Naive thymus-derived CD4-positive, alpha-beta T cell (primary cell): ENCODE measurements around the gene MAS1L. TPM values are rescaled to one million over a fixed set of nuclear protein-coding genes. Genes with fewer than 3 reads are reported as not detected.

Experiments used
- ATAC-seq: fragments of 150-1000 bp; cut with Tn5 transposase; 2 replicates; pipeline ENCODE4 v1.10.0; 2021; ENCODE audit warnings: mild to moderate bottlenecking, moderate library complexity
- CTCF ChIA-PET: fragments of 350-600 bp; sonication (Branson Sonifier 250); formaldehyde crosslinking; loops from one replicate; lab custom pipeline; 2021; ENCODE audit warnings: antibody characterized with exemption; lab: Charles Lee
- POLR2A ChIA-PET: fragments of 350-600 bp; sonication (Branson Sonifier 250); formaldehyde crosslinking; loops from one replicate; lab custom pipeline; 2021; ENCODE audit warnings: antibody characterized with exemption, inconsistent platforms; lab: Charles Lee
- DNase-seq, 9 donors: peaks; one replicate each; pipeline versions ENCODE4 v3.0.0 to v3.0.0-alpha.2; 2020 to 2022; ENCODE audit warnings: mixed read lengths in 1 of 9
- H3K27ac ChIP-seq: one replicate; pipeline ENCODE4 v1.7.0; 2013; ENCODE audit warnings: mild to moderate bottlenecking, low read depth, low read length, moderate library complexity
- H3K27me3 ChIP-seq, 2 donors: one replicate each; pipeline ENCODE4 v1.7.0; 2013; ENCODE audit warnings: low read length in 2 of 2, mild to moderate bottlenecking in 2 of 2, moderate library complexity in 2 of 2; ENCODE audit not compliant: control insufficient read depth in 2 of 2, insufficient read depth in 2 of 2
- H3K36me3 ChIP-seq, 3 experiments: 1 replicate in 2 of 3; 2 replicates in 1 of 3; pipeline ENCODE4 v1.7.0; 2013; ENCODE audit warnings: low read length in 3 of 3, mild to moderate bottlenecking in 3 of 3, moderate library complexity in 1 of 3; ENCODE audit not compliant: insufficient read depth in 3 of 3, control insufficient read depth in 2 of 3
- H3K4me1 ChIP-seq, 2 donors: one replicate each; pipeline ENCODE4 v1.7.0; 2013; ENCODE audit warnings: low read length in 2 of 2, mild to moderate bottlenecking in 2 of 2, moderate library complexity in 1 of 2; ENCODE audit not compliant: control insufficient read depth in 2 of 2, insufficient read depth in 2 of 2
- H3K4me3 ChIP-seq: 2 replicates; pipeline ENCODE4 v1.7.0; 2013; ENCODE audit warnings: mild to moderate bottlenecking, low read length
- H3K9me3 ChIP-seq, 3 experiments: 1 replicate in 2 of 3; 2 replicates in 1 of 3; pipeline ENCODE4 v1.7.0; 2013; ENCODE audit warnings: low read length in 3 of 3; ENCODE audit not compliant: control insufficient read depth in 2 of 3
- H3K27ac Mint-ChIP-seq, 9 donors: one replicate each; pipeline ENCODE4 v1.8.0; 2020 to 2022; ENCODE audit warnings: mixed read lengths in 9 of 9, mild to moderate bottlenecking in 8 of 9, moderate library complexity in 5 of 9, inconsistent platforms in 2 of 9
- H3K27me3 Mint-ChIP-seq, 5 donors: one replicate each; pipeline ENCODE4 v1.8.0; 2021 to 2022; ENCODE audit warnings: mixed read lengths in 5 of 5, mild to moderate bottlenecking in 1 of 5
- H3K36me3 Mint-ChIP-seq, 5 donors: one replicate each; pipeline ENCODE4 v1.8.0; 2020 to 2022; ENCODE audit warnings: mixed read lengths in 5 of 5, mild to moderate bottlenecking in 3 of 5, inconsistent platforms in 1 of 5
- H3K4me1 Mint-ChIP-seq, 7 donors: one replicate each; pipeline ENCODE4 v1.8.0; 2020 to 2022; ENCODE audit warnings: mixed read lengths in 7 of 7, mild to moderate bottlenecking in 3 of 7, inconsistent platforms in 1 of 7
- H3K4me3 Mint-ChIP-seq, 10 donors: one replicate each; pipeline ENCODE4 v1.8.0; 2020 to 2022; ENCODE audit warnings: mild to moderate bottlenecking in 10 of 10, mixed read lengths in 10 of 10, moderate library complexity in 6 of 10, inconsistent platforms in 2 of 10
- H3K9me3 Mint-ChIP-seq, 11 donors: one replicate each; pipeline ENCODE4 v1.8.0; 2020 to 2022; ENCODE audit warnings: mixed read lengths in 11 of 11, mild to moderate bottlenecking in 4 of 11, inconsistent platforms in 1 of 11, moderate library complexity in 1 of 11
- intact Hi-C, 2 donors: fragments of 100-400 bp; cut with micrococcal nuclease; formaldehyde crosslinking; loops; one replicate each; pipeline ENCODE4 v1.15.1; 2023
- polyA plus RNA-seq, 2 donors: library from polyadenylated mRNA; unstranded; fragments of 300-500 nt; fragmentation: Illumina TruSeq; gene quantifications; one replicate each; pipeline ENCODE4 v1.2.3, GENCODE V29; 2021
- total RNA-seq, 6 experiments: library from RNA in 5 of 6; stranded (reverse) in 5 of 6; gene quantifications; 1 replicate in 5 of 6; 2 replicates in 1 of 6; pipeline ENCODE4 v1.2.3 and lab custom pipeline; 2021 to 2026

MAS1L gene
- total and polyA plus RNA-seq, 7 experiments from 2014 or later = not detected

DNA sequence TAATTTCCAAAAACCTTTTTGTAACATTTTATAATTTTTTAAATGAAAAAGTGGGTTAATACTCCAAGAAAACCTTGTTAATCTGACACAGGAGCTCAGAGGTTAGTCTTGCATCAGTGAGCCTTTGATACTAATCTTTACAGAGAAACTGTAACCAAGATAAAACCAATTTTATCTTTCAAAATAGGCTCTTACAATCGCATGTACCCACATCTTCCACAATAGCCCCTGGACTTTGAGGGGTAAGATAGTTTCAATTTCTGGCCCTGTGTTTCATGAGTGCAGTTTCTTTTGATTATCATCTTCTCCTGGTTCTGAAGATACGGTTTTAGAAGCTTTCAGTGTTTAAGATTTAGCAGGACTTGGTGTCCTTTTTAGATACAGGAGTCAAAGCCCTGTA lies 34.5 kb upstream of the MAS1L start:
- ChIA-PET CTCF (no interaction called here), POLR2A (interaction anchor here (0.7 kb wide), 1 partner anchor 762 kb away, joined by 3 read pairs; no protein-coding TSS in a partner anchor)
- Histone ChIP-seq H3K36me3 (no peaks in the 10 kb centered on the region), H3K27ac (no peak overlapping the region), H3K4me3 (no peak overlapping the region), H3K4me1 (no peaks in the 10 kb centered on the region), H3K9me3 (no peaks in the 10 kb centered on the region), H3K27me3 (no peaks in the 10 kb centered on the region)
- peaks cover 30 to 39% (median 30%) of the 10 kb centered on the region in 5 donors for H3K27me3 Mint-ChIP-seq
- H3K9me3 Mint-ChIP-seq = peaks cover 0 to 5% (median 0%) of the 10 kb centered on the region in 11 donors
- no peak overlapping the region for H3K27ac Mint-ChIP-seq
- no peak for DNase-seq
- H3K4me3 Mint-ChIP-seq = no peak overlapping the region
- intact Hi-C loops = no loop called here
- H3K4me1 Mint-ChIP-seq = peaks cover 0 to 2% (median 0%) of the 10 kb centered on the region in 7 donors
- ATAC-seq = no peak
- H3K36me3 Mint-ChIP-seq = no peaks in the 10 kb centered on the region

- H3K4me1 ChIP-seq = no peaks in the 10 kb centered on the region
- ATAC-seq = no peak
- Mint-ChIP-seq H3K27me3 (peaks cover 21 to 36% (median 31%) of the 10 kb centered on the region in 5 donors), H3K4me3 (no peak overlapping the region), H3K27ac (no peak overlapping the region), H3K9me3 (peaks cover 0 to 5% (median 0%) of the 10 kb centered on the region in 11 donors), H3K36me3 (no peaks in the 10 kb centered on the region), H3K4me1 (peaks cover 0 to 3% (median 2%) of the 10 kb centered on the region in 7 donors)
- CTCF ChIA-PET = no interaction called here
- no peaks in the 10 kb centered on the region for H3K27me3 ChIP-seq
- H3K9me3 ChIP-seq = no peaks in the 10 kb centered on the region
- H3K4me3 ChIP-seq = no peak overlapping the region
- intact Hi-C loops = no loop called here
- POLR2A ChIA-PET = no interaction called here
- no peaks in the 10 kb centered on the region for H3K36me3 ChIP-seq
- DNase-seq = no peak
- H3K27ac ChIP-seq = no peak overlapping the region
These were observed 33.4 kb upstream of the MAS1L start for GRCh38 chr6:29521006-29521680.

DNA sequence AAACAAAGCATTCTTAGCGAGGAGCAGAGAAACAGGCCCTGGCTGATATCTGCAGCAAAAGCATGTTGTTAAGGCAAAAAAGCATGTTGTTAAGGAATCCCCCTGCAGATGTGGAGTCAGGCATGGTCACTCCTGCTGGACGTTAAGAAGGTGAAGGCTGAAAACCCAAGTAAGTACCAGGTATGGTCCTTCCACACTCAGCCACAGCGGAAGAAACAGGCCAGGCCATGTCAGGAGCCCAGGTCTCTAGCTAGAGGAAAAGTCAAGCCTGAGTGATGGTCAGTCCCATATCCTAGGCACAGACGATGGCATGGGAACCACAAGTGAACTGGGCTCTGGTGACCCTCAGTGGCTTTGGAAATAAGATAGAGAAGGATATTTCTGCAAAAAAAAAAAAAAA lies 32.5 kb upstream of the MAS1L start:
- no peak overlapping the region for H3K27ac ChIP-seq
- peaks cover 0 to 8% (median 5%) of the 10 kb centered on the region in 7 donors for H3K4me1 Mint-ChIP-seq
- no peak for DNase-seq
- CTCF ChIA-PET = interaction anchor here (0.6 kb wide), 1 partner anchor 838 kb away, joined by 3 read pairs; no protein-coding TSS in a partner anchor
- H3K36me3 ChIP-seq = no peaks in the 10 kb centered on the region
- H3K9me3 ChIP-seq = no peaks in the 10 kb centered on the region
- no peak overlapping the region for H3K4me3 Mint-ChIP-seq
- H3K27me3 ChIP-seq = no peaks in the 10 kb centered on the region
- no peaks in the 10 kb centered on the region for H3K4me1 ChIP-seq
- H3K9me3 Mint-ChIP-seq = peaks cover 0 to 5% (median 0%) of the 10 kb centered on the region in 11 donors
- no peak overlapping the region for H3K4me3 ChIP-seq
- ATAC-seq = no peak
- intact Hi-C loops = no loop called here
- H3K27me3 Mint-ChIP-seq = peaks cover 12 to 26% (median 23%) of the 10 kb centered on the region in 5 donors
- no peaks in the 10 kb centered on the region for H3K36me3 Mint-ChIP-seq
- no peak overlapping the region for H3K27ac Mint-ChIP-seq
- POLR2A ChIA-PET = no interaction called here

- ATAC-seq (no peak), DNase-seq (no peak)
- Mint-ChIP-seq H3K27me3 (peaks cover 9 to 29% (median 23%) of the 10 kb centered on the region in 5 donors), H3K4me1 (peaks cover 0 to 11% (median 5%) of the 10 kb centered on the region in 7 donors), H3K9me3 (peaks cover 0 to 5% (median 0%) of the 10 kb centered on the region in 11 donors), H3K36me3 (peaks cover 0 to 5% (median 0%) of the 10 kb centered on the region in 5 donors), H3K27ac (no peak overlapping the region), H3K4me3 (no peak overlapping the region)
- Histone ChIP-seq H3K27ac (no peak overlapping the region), H3K27me3 (no peaks in the 10 kb centered on the region), H3K4me3 (no peak overlapping the region), H3K4me1 (no peaks in the 10 kb centered on the region), H3K36me3 (no peaks in the 10 kb centered on the region), H3K9me3 (no peaks in the 10 kb centered on the region)
- POLR2A ChIA-PET = no interaction called here
- CTCF ChIA-PET = interaction anchor here (0.6 kb wide), 1 partner anchor 838 kb away, joined by 3 read pairs; no protein-coding TSS in a partner anchor
- intact Hi-C loops = no loop called here
These were observed 31.7 kb upstream of the MAS1L start for GRCh38 chr6:29519291-29520010.

GRCh38 chr6:29517728-29518440 lies 30.1 kb upstream of the MAS1L start:
- H3K9me3 ChIP-seq = no peaks in the 10 kb centered on the region
- Mint-ChIP-seq H3K36me3 (peaks cover 0 to 5% (median 0%) of the 10 kb centered on the region in 5 donors), H3K9me3 (peaks cover 0 to 3% (median 0%) of the 10 kb centered on the region in 11 donors), H3K4me1 (peaks cover 0 to 11% (median 5%) of the 10 kb centered on the region in 7 donors), H3K27ac (no peak overlapping the region), H3K4me3 (no peak overlapping the region), H3K27me3 (peaks cover 6 to 23% (median 21%) of the 10 kb centered on the region in 5 donors)
- DNase-seq (no peak), ATAC-seq (no peak)
- ChIA-PET POLR2A (no interaction called here), CTCF (no interaction called here)
- H3K27me3 ChIP-seq = no peaks in the 10 kb centered on the region
- H3K4me3 ChIP-seq = no peak overlapping the region
- H3K27ac ChIP-seq = no peak overlapping the region
- no peaks in the 10 kb centered on the region for H3K36me3 ChIP-seq
- intact Hi-C loops = no loop called here
- no peaks in the 10 kb centered on the region for H3K4me1 ChIP-seq

GRCh38 chr6:29517245-29517644 lies 29.5 kb upstream of the MAS1L start:
- Mint-ChIP-seq H3K4me3 (no peak overlapping the region), H3K9me3 (peaks cover 0 to 3% (median 0%) of the 10 kb centered on the region in 11 donors), H3K36me3 (peaks cover 0 to 5% (median 0%) of the 10 kb centered on the region in 5 donors), H3K27ac (no peak overlapping the region), H3K27me3 (peaks cover 0 to 22% (median 17%) of the 10 kb centered on the region in 5 donors), H3K4me1 (peaks cover 0 to 11% (median 5%) of the 10 kb centered on the region in 7 donors)
- H3K4me1 ChIP-seq = no peaks in the 10 kb centered on the region
- H3K9me3 ChIP-seq = no peaks in the 10 kb centered on the region
- H3K27me3 ChIP-seq = no peaks in the 10 kb centered on the region
- DNase-seq (no peak), ATAC-seq (no peak)
- intact Hi-C loops = no loop called here
- H3K4me3 ChIP-seq = no peak overlapping the region
- ChIA-PET CTCF (no interaction called here), POLR2A (no interaction called here)
- no peaks in the 10 kb centered on the region for H3K36me3 ChIP-seq
- H3K27ac ChIP-seq = no peak overlapping the region
